PC-9 (cell line): Measurements from ENCODE around the gene C10orf120. TPM values are rescaled to one million over a fixed set of nuclear protein-coding genes. Genes with fewer than 3 reads are reported as not detected.

ENCODE experiments used
- BruUV-seq: library from RNA; stranded (reverse); fragments of 400-500 nt; replicated peaks from 2 replicates; lab custom pipeline; 2021; lab: Mats Ljungman, UMichigan
- CTCF ChIA-PET: fragments of 300-600 bp; sonication (Branson Sonifier 250); formaldehyde crosslinking; loops from one replicate; lab custom pipeline; 2022; ENCODE audit warnings: antibody characterized with exemption; lab: Charles Lee
- POLR2A ChIA-PET: fragments of 300-600 bp; sonication (Branson Sonifier 250); formaldehyde crosslinking; loops from one replicate; lab custom pipeline; 2022; ENCODE audit warnings: antibody characterized with exemption; ENCODE audit not compliant: unreplicated experiment; lab: Charles Lee
- DNase-seq, 2 experiments: peaks; one replicate each; pipeline versions ENCODE4 v3.0.0 to v3.0.0-alpha.2; 2015 to 2022; ENCODE audit warnings: mixed read lengths in 1 of 2
- H2AFZ ChIP-seq: fragments of 200-600 bp; sonication (generic); 2 replicates; pipeline ENCODE4 v1.8.1; 2017; ENCODE audit warnings: antibody characterized with exemption
- H3F3A ChIP-seq: fragments of 200-600 bp; sonication (generic); 2 replicates; pipeline ENCODE4 v1.8.1; 2017; ENCODE audit warnings: antibody characterized with exemption, mild to moderate bottlenecking, low read depth; ENCODE audit not compliant: insufficient read depth
- H3K27ac ChIP-seq: fragments of 200-600 bp; sonication (generic); 2 replicates; pipeline ENCODE4 v1.6.1; 2016; ENCODE audit warnings: mixed run types
- H3K27me3 ChIP-seq: fragments of 200-600 bp; sonication (generic); 2 replicates; pipeline ENCODE4 v1.6.1; 2016; ENCODE audit warnings: low read depth, mixed run types; ENCODE audit not compliant: insufficient read depth
- H3K36me3 ChIP-seq: fragments of 200-600 bp; sonication (generic); 2 replicates; pipeline ENCODE4 v1.6.1; 2016; ENCODE audit warnings: low read depth, mixed run types
- H3K4me1 ChIP-seq: fragments of 200-600 bp; sonication (generic); replicated peaks from 2 replicates; pipeline ENCODE4 v1.6.1; 2016; ENCODE audit warnings: mixed run types; ENCODE audit not compliant: insufficient read depth
- H3K4me2 ChIP-seq: fragments of 200-600 bp; sonication (generic); 2 replicates; pipeline ENCODE4 v1.6.1; 2017; ENCODE audit warnings: mixed run types
- H3K4me3 ChIP-seq: fragments of 200-600 bp; sonication (generic); 2 replicates; pipeline ENCODE4 v1.6.1; 2016; ENCODE audit warnings: mixed run types
- H3K79me2 ChIP-seq: fragments of 200-600 bp; sonication (generic); 2 replicates; pipeline ENCODE4 v1.6.1; 2017; ENCODE audit warnings: low read depth, mixed run types
- H3K9me2 ChIP-seq: fragments of 200-600 bp; sonication (generic); 2 replicates; pipeline ENCODE4 v1.8.1; 2017; ENCODE audit warnings: mild to moderate bottlenecking; ENCODE audit not compliant: insufficient read depth
- H3K9me3 ChIP-seq: fragments of 200-600 bp; sonication (generic); 2 replicates; pipeline ENCODE4 v1.8.1; 2016; ENCODE audit warnings: low read depth; ENCODE audit not compliant: insufficient read depth
- H4K20me1 ChIP-seq: fragments of 200-600 bp; sonication (generic); 2 replicates; pipeline ENCODE4 v1.8.1; 2017; ENCODE audit not compliant: insufficient read depth
- CTCF ChIP-seq: fragments of 200-600 bp; sonication (generic); conservative IDR thresholded peaks from 2 replicates; pipeline ENCODE4 v1.6.1; 2017; ENCODE audit warnings: mixed run types, antibody characterized with exemption, mild to moderate bottlenecking, moderate library complexity
- EZH2 ChIP-seq: fragments of 200-600 bp; sonication (generic); IDR thresholded peaks from 2 replicates; pipeline ENCODE4 v1.8.0; 2017; ENCODE audit warnings: antibody characterized with exemption, low read depth
- intact Hi-C: fragments of 100-400 bp; cut with micrococcal nuclease; formaldehyde crosslinking; loops from one replicate; pipeline ENCODE4 v1.10.0; 2022; ENCODE audit not compliant: unreplicated experiment
- total RNA-seq: library from RNA; stranded (reverse); gene quantifications from 2 replicates; pipeline ENCODE4 v1.2.3, GENCODE V29; 2021

C10orf120 gene
- total RNA-seq, 1 experiment from 2014 or later: not detected

GRCh38 chr10:122678266-122678665 is 21.4 kb downstream of the C10orf120 start:
- Histone ChIP-seq H3K4me1 (no peaks in the 10 kb centered on the region), H3K4me2 (no peak overlapping the region), H3K27ac (no peak overlapping the region), H2AFZ (no peak overlapping the region), H3F3A (no peaks in the 10 kb centered on the region), H3K9me3 (no peaks in the 10 kb centered on the region), H3K36me3 (no peaks in the 10 kb centered on the region), H3K4me3 (no peak overlapping the region), H3K79me2 (no peaks in the 10 kb centered on the region), H4K20me1 (no peaks in the 10 kb centered on the region), H3K27me3 (peaks cover 23% of the 10 kb centered on the region), H3K9me2 (no peaks in the 10 kb centered on the region)
- intact Hi-C loops: no loop called here
- BruUV-seq: no TSS peak
- ChIA-PET CTCF (no interaction called here), POLR2A (interaction anchor here (0.7 kb wide), 1 partner anchor 173 kb away, joined by 3 read pairs; no protein-coding TSS in a partner anchor)
- no peak for DNase-seq
- TF ChIP-seq CTCF: no peak

- no peak overlapping the region for H3K27ac ChIP-seq
- intact Hi-C loops: no loop called here
- BruUV-seq: no TSS peak
These were observed 24.4 kb downstream of the C10orf120 start for GRCh38 chr10:122675278-122675677.

GRCh38 chr10:122674781-122675180 is 24.9 kb downstream of the C10orf120 start:
- Histone ChIP-seq H3F3A (no peaks in the 10 kb centered on the region), H3K9me3 (no peaks in the 10 kb centered on the region), H3K36me3 (no peaks in the 10 kb centered on the region), H3K9me2 (no peaks in the 10 kb centered on the region), H3K79me2 (no peaks in the 10 kb centered on the region), H3K4me1 (no peaks in the 10 kb centered on the region), H3K27me3 (peaks cover 23% of the 10 kb centered on the region), H3K4me2 (no peak overlapping the region), H3K4me3 (no peak overlapping the region), H2AFZ (no peak overlapping the region), H4K20me1 (no peaks in the 10 kb centered on the region), H3K27ac (no peak overlapping the region)
- TF ChIP-seq CTCF: no peak
- TF ChIP-seq EZH2: no peak
- no peak for DNase-seq
- no TSS peak for BruUV-seq
- CTCF ChIA-PET: no interaction called here
- intact Hi-C loops: no loop called here
- POLR2A ChIA-PET: no interaction called here

More at GRCh38 chr10:122675278-122675677, 24.4 kb downstream of the C10orf120 start:
- no peaks in the 10 kb centered on the region for H3K9me3 ChIP-seq
- H3K27me3 ChIP-seq: peaks cover 23% of the 10 kb centered on the region
- no peak for TF ChIP-seq CTCF
- no peak for TF ChIP-seq EZH2
- H3K4me3 ChIP-seq: no peak overlapping the region
- no peaks in the 10 kb centered on the region for H3K9me2 ChIP-seq
- no peak overlapping the region for H2AFZ ChIP-seq
- no peaks in the 10 kb centered on the region for H4K20me1 ChIP-seq
- CTCF ChIA-PET: no interaction called here
- no peaks in the 10 kb centered on the region for H3K79me2 ChIP-seq
- DNase-seq: no peak
- no peaks in the 10 kb centered on the region for H3F3A ChIP-seq
- POLR2A ChIA-PET: no interaction called here
- no peak overlapping the region for H3K4me2 ChIP-seq
- H3K36me3 ChIP-seq: no peaks in the 10 kb centered on the region
- no peaks in the 10 kb centered on the region for H3K4me1 ChIP-seq
